Endothelial cell of umbilical vein (primary cell): ENCODE results near the gene DYNLL2.

ENCODE experiments used
- EZH2 ChIP-seq: IDR thresholded peaks from 2 replicates; pipeline ENCODE4 v1.6.1; 2012; ENCODE audit warnings: borderline replicate concordance, low read depth, mild to moderate bottlenecking, moderate library complexity, low read length, inconsistent platforms; ENCODE audit not compliant: severe bottlenecking
- FOS ChIP-seq: IDR thresholded peaks from 2 replicates; pipeline ENCODE4 v1.6.1; 2011; ENCODE audit warnings: mild to moderate bottlenecking, low read length, moderate library complexity, borderline replicate concordance; ENCODE audit not compliant: insufficient read depth
- POLR2A ChIP-seq: IDR thresholded peaks from 2 replicates; pipeline ENCODE4 v1.6.1; 2012; ENCODE audit warnings: low read depth, mild to moderate bottlenecking, control low read depth, low read length
- POLR2AphosphoS5 ChIP-seq: IDR thresholded peaks from 2 replicates; pipeline ENCODE4 v1.6.1; 2012; ENCODE audit warnings: low read depth, mild to moderate bottlenecking, control low read depth, low read length, moderate library complexity; ENCODE audit not compliant: insufficient read depth
- TF ChIP-seq, protein P1 (sequence below), 2 donors: IDR thresholded peaks; 1 replicate in 1 of 2; 2 replicates in 1 of 2; pipeline ENCODE4 v1.5.1; 2011; ENCODE audit warnings: low read length in 2 of 2, mild to moderate bottlenecking in 2 of 2, moderate library complexity in 2 of 2, control low read depth in 1 of 2, inconsistent platforms in 1 of 2, low read depth in 1 of 2; ENCODE audit not compliant: insufficient read depth in 1 of 2; ENCODE audit errors: extremely low read depth in 1 of 2
- TF ChIP-seq, protein P2 (sequence below): IDR thresholded peaks from 2 replicates; pipeline ENCODE4 v1.6.1; 2011; ENCODE audit not compliant: insufficient read depth, insufficient read length

DNA sequence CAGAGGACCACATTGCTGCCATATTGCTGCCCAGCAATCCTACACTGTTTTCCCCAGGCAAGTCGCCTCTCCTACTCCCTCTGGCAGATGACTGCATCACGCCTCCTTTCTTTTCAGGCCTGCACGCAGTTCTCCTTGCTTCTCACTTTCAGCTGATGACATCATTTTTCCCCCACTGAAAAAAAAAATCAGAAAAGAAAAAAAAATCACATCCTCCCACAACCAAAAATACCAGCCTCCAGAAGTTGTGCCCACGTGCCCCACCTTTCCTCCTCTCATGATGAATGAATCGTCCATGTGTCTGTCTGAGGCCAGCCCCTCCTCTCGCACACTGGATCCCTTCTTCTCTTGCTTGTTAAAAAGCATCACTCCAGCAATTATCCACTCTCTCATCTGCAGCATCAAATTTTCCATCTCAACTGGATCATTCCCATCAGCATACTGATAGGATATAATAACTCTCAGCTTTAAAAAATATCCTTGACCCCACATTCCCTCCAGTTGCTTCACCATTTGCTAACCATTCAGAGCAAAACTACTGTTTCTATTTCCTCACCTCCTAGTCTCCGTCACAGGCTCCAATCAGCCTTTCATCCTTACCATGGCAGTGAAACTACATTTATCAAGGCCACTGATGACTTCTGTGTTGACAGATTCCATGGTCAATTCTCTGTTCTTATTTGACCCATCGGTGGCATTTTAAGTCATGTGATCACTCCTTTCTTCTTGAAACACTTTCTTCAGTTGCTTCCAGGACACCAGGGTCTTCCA is 30.1 kb upstream of the DYNLL2 start:
- TF ChIP-seq, protein P1, sequence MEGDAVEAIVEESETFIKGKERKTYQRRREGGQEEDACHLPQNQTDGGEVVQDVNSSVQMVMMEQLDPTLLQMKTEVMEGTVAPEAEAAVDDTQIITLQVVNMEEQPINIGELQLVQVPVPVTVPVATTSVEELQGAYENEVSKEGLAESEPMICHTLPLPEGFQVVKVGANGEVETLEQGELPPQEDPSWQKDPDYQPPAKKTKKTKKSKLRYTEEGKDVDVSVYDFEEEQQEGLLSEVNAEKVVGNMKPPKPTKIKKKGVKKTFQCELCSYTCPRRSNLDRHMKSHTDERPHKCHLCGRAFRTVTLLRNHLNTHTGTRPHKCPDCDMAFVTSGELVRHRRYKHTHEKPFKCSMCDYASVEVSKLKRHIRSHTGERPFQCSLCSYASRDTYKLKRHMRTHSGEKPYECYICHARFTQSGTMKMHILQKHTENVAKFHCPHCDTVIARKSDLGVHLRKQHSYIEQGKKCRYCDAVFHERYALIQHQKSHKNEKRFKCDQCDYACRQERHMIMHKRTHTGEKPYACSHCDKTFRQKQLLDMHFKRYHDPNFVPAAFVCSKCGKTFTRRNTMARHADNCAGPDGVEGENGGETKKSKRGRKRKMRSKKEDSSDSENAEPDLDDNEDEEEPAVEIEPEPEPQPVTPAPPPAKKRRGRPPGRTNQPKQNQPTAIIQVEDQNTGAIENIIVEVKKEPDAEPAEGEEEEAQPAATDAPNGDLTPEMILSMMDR (IDR thresholded peaks at IDR 0.05; ENCODE audit: extremely low read depth in 1 of 2, insufficient read depth in 1 of 2, low read depth in 1 of 2, low read length in 2 of 2), result no peak
- TF ChIP-seq POLR2A (no peak), EZH2 (no peak), POLR2AphosphoS5 (no peak), FOS (no peak)
- TF ChIP-seq, protein P2, sequence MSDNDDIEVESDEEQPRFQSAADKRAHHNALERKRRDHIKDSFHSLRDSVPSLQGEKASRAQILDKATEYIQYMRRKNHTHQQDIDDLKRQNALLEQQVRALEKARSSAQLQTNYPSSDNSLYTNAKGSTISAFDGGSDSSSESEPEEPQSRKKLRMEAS, result no peak
